Measurements from ENCODE around the gene NTHL1. TPM values are rescaled to one million over a fixed set of nuclear protein-coding genes. Genes with fewer than 3 reads are reported as not detected.

Gene NTHL1
- total RNA-seq, 4 donors from 2014 or later: 14.9 to 28.8 (median 19.9) TPM

GRCh38 chr16:2027024-2028010 lies 20.3 kb downstream of the NTHL1 start:
- H3K27ac ChIP-seq: peak overlapping the region; percentile 39 to 74 (median 72)
- no peak for DNase-seq
- no peaks in the 10 kb centered on the region for H3K36me3 ChIP-seq
- no peaks in the 10 kb centered on the region for H3K9me3 ChIP-seq
- H3K27me3 ChIP-seq: no peaks in the 10 kb centered on the region
- TF ChIP-seq POLR2A (IDR thresholded peaks at IDR 0.05): no peak
- peak in 1 of 6 experiments; percentile 7 for TF ChIP-seq CTCF (IDR thresholded peaks at IDR 0.05)
- peak overlapping the region; percentile 49 to 82 (median 68) for H3K4me3 ChIP-seq
- peaks cover 4 to 52% (median 13%) of the 10 kb centered on the region in 4 donors for H3K4me1 ChIP-seq

GRCh38 chr16:2026461-2027023 lies 21.1 kb downstream of the NTHL1 start, which contains the start of gene NHERF2:
NHERF2 (plus strand) TSS chr16:2026902; CDS start chr16:2027006, 104 bp downstream.
- Histone ChIP-seq H3K27ac (peak within 1 kb of the TSS; percentile 39 to 74 (median 72)), H3K9me3 (no peaks in the 10 kb centered on the region), H3K36me3 (no peaks in the 10 kb centered on the region), H3K4me1 (peaks cover 4 to 48% (median 13%) of the 10 kb centered on the region in 4 donors), H3K4me3 (peak within 1 kb of the TSS; percentile 49 to 82 (median 68)), H3K27me3 (no peaks in the 10 kb centered on the region)
- DNase-seq: no peak
- no peak for TF ChIP-seq POLR2A (IDR thresholded peaks at IDR 0.05)
- no peak for TF ChIP-seq CTCF (IDR thresholded peaks at IDR 0.05)

GRCh38 chr16:2025878-2026460 lies 21.7 kb downstream of the NTHL1 start:
- Histone ChIP-seq H3K27ac (peak overlapping the region in 3 of 4 donors; percentile 57 to 74 (median 72)), H3K4me1 (peaks cover 4 to 48% (median 13%) of the 10 kb centered on the region in 4 donors), H3K9me3 (no peaks in the 10 kb centered on the region), H3K4me3 (peak overlapping the region; percentile 49 to 82 (median 68)), H3K27me3 (no peaks in the 10 kb centered on the region), H3K36me3 (no peaks in the 10 kb centered on the region)
- no peak for DNase-seq
- TF ChIP-seq CTCF (IDR thresholded peaks at IDR 0.05) (no peak), POLR2A (IDR thresholded peaks at IDR 0.05) (no peak)

- Histone ChIP-seq H3K9me3 (no peaks in the 10 kb centered on the region), H3K27me3 (peaks cover 0 to 7% of the 10 kb centered on the region in 2 donors), H3K36me3 (no peaks in the 10 kb centered on the region), H3K27ac (no peak overlapping the region), H3K4me1 (peaks cover 4 to 53% (median 15%) of the 10 kb centered on the region in 4 donors), H3K4me3 (no peak overlapping the region)
- TF ChIP-seq POLR2A (IDR thresholded peaks at IDR 0.05) (no peak), CTCF (IDR thresholded peaks at IDR 0.05) (no peak)
- no peak for DNase-seq
These were observed 22.4 kb downstream of the NTHL1 start for GRCh38 chr16:2025251-2025650.

GRCh38 chr16:2024032-2024420 lies 23.6 kb downstream of the NTHL1 start:
- Histone ChIP-seq H3K27me3 (peaks cover 0 to 18% of the 10 kb centered on the region in 2 donors), H3K4me3 (no peak overlapping the region), H3K27ac (peak overlapping the region; percentile 44 to 80 (median 68)), H3K9me3 (no peaks in the 10 kb centered on the region), H3K4me1 (peaks cover 4 to 58% (median 19%) of the 10 kb centered on the region in 4 donors), H3K36me3 (no peaks in the 10 kb centered on the region)
- DNase-seq: no peak
- TF ChIP-seq POLR2A (IDR thresholded peaks at IDR 0.05): no peak
- TF ChIP-seq CTCF (IDR thresholded peaks at IDR 0.05): no peak

Data from Peyer's patch (tissue), 4 donors.